ENCODE results near the gene WDR72.
"Not testable (repeated sequence)": the region's sequence is repeated elsewhere in the genome, so short reads cannot be mapped to it uniquely, and the experiment has no call there.

The WDR72 gene

DNA sequence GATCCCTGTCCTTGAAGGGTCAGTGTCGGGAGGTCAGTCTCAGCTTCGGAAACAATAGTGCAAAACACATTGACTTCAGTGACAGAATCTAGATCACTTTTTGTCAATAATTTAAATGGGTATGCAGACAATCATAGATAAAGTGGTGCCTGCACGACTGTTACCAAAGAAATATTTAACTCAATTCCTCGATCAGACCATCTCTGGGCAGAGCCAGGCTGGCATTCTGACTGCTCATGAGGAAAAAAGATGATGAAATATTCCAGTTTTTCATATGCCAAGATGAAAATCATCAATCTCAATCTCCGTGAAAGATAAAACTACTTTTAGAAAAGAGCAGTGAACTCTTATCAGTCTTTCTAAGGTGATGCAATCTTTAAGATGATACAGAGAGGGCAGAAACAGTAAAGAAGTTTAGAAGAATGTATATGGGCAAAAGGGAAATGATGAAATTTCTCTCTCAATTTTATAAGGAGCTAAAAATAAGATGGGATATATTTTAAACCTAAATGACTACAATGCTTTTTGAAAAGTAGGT is 169.9 kb downstream of the WDR72 start:
- no peak for DNase-seq (ENCODE audit: low read depth)

DNA sequence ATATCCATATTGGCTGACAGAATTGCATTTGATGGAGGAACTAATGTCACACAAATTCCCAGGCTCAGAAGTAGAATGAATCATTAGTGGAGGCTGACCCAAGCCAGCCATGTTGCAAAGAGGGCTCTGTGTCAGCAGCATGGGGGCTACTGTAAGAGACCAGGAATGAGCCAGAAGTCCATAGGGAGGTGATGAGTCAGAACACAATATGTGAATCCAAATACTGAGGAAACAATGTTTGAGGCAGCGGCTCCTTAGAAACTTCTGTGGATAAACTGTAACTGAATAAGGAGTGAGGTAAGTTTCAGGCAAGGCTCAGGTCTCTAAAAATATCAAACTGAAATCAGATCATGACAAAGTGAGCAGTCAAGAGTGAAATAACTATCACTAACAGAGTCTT is 170.7 kb downstream of the WDR72 start:
- DNase-seq (ENCODE audit: low read depth): peak; percentile 19

DNA sequence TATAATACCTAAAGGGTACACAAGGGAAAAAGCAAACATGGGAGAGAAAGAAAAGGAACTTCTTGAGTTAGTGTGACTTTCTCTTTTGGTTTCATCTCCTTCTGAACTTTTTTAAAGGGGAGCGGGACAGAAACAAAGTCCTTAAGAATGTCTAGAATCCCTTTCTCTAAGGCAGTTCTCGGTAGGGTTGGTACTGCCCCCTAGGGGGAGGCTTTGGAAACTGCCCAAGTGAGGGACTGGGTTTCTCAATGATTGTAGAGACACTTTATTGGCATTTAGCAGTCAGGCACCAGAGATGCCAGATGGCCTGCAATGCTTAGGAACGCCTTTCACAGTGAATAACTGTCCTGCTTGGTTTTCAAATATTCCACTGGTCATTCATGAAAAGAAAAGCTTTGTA is 172.7 kb downstream of the WDR72 start:
- DNase-seq (ENCODE audit: low read depth): no peak

DNA sequence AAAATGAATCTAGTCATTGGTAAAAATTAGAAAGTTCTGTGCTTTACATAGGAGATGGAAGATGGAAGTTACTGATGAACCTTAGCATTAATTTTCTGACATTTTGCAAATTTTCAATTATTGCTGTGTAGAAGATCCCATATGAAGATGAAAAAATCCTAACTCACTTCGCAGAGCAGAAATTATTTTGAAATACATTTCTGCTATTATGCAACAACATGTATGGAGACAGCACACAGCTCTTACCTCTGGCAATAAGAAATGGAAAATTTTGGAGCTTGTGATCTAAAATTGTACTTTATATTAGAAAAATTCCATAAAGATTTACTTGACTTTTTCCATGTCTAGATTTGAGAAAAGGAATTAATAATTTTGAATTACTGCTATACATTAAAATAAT is 177.9 kb downstream of the WDR72 start:
- no peak for DNase-seq (ENCODE audit: low read depth)

DNA sequence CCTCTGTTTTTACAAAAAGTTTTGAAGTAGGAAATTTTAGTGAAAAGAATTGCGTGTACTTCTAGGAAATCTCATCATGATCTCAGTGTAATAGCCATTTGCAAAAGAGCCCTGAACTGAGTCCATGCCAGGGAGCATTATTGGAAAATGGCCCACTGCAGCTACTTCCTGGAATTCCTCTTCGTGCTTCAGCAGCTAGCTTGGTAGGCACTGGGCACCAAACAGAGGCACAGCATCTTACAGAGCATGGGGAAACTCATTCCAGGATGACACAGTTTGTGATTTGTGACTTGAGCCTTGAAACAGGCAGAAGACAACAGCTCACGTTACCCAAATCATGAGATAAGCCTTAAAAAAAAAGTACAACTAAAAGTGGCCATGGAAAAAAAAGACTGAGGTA is 179.1 kb downstream of the WDR72 start:
- DNase-seq (ENCODE audit: low read depth): no peak

DNA sequence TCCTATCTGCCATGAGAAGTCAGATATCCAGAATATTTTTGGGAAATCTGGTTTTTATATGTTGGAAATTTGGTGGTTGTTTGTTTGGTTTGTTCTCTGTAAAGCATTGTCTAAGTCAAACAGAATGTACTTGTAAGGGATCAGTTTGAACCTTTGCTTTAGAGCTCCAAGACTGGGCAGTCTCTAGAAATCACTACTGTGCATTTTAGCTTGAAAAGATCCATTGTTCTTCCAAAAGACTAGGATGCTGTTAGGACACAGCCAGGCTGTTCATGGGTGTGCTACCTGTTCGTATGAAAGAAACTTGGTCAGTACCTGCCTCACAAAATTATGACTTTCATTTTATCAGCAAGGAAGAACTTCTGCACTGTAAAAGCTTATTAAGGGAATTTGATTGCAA is 182.6 kb downstream of the WDR72 start:
- DNase-seq (ENCODE audit: low read depth): no peak

DNA sequence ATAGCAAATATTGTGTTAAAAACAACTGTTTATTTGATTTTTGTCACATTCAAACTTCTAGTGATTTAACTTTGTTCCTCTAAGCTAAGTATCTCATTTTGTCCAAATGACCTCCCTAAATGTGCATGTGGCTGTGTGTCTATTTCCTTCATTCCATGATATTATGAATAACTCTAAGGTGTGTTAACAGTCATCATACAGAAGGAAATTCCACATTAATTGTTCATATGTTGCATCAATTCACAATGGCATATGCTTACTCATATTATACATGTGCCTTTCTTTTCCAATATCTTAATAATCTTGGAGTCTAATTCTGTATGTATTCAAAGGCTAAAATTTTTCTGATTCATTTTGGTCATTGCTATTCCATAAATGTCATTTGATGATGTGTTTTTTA is 186.4 kb downstream of the WDR72 start:
- no peak for DNase-seq (ENCODE audit: low read depth)

DNA sequence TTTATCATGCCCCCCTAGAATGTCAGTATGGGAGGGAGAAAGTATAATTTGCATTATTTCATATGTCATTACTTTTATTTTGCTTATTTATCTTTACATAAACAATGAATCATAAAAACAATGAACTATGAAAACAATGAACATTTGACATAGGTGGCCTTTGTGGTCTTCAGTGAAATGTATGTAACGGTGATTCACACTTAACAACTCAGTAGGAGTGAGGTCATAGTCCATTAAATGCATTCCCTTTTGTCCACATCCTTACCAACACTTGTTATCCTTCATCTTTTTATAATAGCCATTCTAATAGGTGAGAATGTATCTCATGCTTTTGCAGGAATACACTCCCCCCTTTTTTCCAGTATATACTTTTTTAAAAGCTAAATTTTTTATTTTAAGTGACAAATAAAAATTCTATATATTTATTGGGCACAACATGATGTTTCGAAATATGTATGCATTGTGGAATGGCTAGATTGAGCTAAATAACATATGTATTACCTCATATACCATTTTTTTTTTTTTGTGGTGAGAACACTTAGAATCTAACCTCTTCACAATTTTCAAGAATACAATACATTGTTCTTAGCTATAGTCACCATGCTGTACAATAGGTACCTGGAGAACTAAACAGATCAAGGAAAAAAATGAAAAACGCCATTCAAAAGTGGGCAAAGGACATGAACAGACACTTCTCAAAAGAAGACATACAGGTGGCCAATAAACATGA is 189.5 kb downstream of the WDR72 start:
- no peak for DNase-seq (ENCODE audit: low read depth)

DNA sequence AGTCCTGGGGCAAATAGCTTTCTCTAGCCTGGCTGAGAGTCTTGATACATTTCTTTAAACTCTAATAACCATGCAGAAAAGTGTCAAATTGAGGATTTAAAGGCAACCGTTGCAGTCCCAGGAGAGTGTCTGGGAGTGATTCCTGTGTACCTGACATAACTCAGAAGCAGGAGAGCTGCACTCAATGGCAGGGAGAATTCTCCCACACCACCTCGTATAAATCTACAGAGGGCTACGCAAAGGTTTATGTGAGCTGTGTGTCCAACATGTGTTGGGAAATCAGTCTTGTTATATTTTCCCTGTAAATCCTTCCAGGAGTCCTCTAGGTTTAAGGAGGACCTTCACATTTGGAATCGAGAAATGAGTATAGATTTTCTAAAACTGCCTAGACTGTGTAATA is 192.6 kb downstream of the WDR72 start:
- no peak for DNase-seq (ENCODE audit: low read depth)

DNA sequence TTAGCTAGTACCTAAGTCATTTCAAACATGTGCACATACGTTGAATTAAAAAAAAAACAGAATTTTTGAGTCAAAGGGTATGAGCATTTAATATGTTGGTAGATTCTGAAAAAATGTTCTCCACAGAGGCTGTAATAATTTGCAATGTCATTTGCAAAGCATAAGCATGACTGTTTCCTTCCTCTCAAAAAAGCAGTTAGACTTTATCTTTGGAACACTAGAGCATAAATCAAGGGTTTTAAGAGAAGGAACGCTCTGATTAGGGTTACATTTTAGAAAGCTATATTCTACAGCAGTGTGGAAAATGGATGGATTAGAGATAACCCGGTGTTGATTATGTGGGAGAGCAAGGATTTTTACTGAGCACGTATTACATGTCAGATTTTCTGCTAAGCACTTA is 193.7 kb downstream of the WDR72 start:
- no peak for DNase-seq (ENCODE audit: low read depth)

DNA sequence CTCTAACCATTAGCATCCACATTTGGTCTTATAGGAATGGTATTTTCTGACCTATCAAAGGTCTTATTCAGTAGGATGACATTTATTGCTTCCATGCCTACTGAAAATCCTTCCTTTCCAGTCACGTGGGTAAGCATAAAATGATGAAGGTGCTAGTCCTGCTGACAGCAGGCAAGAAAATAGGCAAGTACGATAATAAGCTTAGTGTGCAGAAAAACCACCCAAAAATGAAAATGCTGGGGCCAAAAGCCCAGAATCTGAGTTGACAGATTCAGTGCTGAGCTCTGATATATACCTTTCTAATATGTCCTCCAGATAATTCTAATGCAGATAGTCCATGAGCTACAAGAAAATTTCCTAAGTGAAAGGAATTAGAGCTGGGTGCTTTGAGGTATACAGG is 194.8 kb downstream of the WDR72 start:
- DNase-seq (ENCODE audit: low read depth): no peak

DNA sequence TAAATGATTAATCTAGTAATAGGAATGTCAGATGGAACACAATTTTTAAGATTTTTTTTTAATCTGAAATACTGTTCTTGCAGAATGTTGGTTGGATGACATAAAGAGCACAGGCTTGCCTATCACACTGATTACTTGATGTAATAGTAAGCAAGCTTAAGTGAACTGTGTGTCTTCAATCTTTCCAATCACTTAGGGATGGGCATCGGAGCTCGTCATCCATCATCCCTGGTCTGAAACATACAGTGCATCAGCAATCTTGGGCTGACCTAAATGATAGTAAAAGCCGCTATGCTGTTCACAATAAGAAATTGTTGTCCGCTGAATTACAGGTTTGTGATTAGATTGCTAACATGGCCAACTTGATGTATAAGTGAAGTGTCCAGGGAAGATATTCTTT is 195.8 kb downstream of the WDR72 start:
- no peak for DNase-seq (ENCODE audit: low read depth)

DNA sequence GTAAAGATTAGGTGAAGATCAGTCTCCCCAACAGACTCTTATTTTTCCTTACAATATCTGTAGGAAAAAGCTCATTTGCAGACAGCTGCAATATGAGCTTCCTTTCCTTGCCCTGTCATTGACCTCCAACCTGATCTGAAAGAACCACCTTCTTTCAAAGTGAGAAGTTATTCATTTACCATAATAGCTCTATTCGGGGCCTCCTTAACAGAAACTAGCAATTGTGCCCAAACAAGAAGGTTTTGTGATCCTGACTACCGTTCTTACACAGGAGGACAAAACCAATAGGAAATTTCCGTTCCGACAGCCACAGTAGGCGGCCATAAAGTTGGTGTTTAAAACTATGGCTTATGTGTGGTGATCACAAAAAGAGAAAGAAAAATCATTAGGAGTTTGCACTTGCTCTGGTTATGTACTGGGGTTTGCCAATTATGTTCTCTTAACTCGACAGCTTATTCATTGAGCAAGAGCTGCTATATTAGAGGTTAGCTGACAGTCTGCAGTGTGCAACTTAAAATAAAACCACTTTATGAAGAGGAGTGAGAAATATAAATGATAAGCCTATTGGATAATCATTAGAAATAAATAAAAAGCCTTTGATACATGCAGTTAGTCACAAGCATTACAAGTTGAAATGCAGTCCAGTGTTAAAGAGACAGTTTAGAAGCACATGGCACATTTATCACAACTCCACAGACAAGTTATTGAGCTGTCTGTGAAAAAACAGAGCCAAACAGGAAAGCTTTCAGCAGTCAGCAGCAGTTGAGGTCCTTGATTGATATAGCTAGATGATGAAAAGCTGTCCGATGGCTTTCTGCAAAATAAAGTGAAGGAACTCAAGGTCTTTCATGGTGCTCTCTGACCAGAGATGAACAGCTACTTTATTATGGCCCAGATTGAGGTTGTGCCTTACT is 199.8 kb downstream of the WDR72 start:
- no peak for DNase-seq (ENCODE audit: low read depth)

DNA sequence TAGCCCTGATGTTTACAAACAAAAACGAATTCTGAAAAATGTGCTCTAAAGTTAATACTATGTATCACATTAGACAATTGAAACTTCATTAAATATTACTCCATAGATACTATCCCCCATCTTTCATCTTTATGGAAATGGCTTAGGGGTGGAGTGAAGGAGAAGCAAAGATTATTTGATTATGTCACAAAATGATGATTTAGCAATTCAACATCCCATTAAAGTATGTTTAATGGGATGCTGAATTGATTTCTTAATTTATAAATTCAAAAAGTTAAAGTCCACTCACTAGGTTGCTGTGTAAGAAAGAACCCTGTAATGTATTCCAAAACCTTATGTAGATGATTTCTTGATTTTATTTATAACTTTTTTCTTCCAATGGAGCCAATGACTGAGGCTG is 201.1 kb downstream of the WDR72 start:
- DNase-seq (ENCODE audit: low read depth): no peak

DNA sequence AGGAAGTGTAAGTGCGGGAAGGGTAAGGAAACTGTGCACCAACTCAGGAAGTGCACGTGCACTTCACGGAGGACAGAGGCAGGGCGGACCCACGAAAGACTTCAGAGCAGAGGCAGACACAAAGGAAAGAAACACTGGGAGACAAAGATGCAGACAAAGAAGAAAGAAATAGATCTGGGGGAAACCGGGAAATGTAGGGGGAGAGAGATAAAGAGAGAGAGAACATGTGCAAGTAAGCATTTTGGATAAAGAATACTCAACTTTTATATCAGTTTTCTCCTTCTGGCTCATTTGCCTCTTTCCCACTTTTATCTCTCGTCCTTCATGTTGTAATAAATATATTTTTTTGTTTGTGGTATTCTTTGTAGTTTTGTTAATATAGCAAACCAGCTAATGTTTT is 204.2 kb downstream of the WDR72 start:
- DNase-seq (ENCODE audit: low read depth): no peak

DNA sequence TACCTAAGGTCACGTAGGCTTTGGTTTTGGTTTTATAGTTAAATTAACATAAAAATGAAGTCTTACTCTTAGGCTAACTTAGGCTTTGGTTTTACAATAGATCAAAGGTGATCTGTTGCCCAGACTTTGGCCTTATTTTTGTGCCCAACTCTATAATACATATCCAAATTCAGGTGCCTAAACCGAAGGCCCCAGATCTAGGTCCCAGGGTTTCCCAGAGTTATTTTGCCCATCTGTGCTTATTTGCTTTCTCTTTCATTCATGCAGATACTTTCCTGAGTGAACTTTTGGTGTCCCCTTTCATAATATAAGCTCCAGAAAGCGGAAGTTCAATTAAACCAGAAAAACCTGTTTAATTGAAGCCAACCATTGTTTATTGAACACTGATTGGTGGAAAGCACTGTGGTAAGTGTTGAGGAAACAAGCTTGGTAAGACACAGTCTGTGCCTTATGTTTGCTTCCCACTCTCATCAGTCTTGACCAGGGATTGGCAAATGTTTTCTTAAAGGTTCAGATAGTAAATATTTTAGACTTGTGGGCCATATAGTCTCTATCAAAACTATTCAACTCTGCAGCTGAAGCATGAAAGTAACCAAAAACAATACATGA is 209.7 kb downstream of the WDR72 start:
- DNase-seq (ENCODE audit: low read depth): no peak

DNA sequence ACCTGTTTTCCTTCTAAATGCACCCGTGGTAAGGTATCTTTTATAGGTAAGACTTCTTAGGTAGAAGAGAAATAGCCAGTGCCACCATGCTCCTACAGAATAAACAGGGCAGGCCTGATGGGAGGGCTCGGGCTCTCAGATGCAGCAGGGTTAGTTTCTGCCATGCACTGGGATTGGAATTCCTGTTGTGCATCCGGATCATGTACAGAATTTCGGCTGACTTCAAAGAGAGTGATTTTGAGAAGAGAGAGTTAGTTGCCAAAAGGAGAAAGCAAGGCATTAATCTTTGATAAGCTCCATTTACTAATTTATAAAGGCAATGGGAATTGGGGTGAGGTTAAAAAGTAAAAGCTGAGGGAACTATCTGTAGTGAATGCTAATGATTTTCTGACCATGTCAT is 211.2 kb downstream of the WDR72 start:
- DNase-seq (ENCODE audit: low read depth): no peak

DNA sequence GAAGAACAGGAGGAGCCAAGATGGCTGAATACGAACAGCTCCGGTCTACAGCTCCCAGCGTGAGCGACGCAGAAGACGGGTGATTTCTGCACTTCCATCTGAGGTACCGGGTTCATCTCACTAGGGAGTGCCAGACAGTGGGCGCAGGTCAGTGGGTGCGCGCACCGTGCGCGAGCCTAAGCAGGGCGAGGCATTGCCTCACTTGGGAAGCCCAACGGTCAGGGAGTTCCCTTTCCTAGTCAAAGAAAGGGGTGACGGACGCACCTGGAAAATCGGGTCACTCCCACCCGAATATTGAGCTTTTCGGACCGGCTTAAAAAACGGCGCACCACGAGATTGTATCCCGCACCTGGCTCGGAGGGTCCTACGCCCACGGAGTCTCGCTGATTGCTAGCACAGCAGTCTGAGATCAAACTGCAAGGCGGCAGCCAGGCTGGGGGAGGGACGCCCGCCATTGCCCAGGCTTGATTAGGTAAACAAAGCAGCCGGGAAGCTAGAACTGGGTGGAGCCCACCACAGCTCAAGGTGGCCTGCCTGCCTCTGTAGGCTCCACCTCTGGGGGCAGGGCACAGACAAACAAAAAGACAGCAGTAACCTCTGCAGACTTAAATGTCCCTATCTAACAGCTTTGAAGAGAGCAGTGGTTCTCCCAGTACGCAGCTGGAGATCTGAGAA is 218.7 kb downstream of the WDR72 start:
- DNase-seq (ENCODE audit: low read depth): not testable (repeated sequence)

DNA sequence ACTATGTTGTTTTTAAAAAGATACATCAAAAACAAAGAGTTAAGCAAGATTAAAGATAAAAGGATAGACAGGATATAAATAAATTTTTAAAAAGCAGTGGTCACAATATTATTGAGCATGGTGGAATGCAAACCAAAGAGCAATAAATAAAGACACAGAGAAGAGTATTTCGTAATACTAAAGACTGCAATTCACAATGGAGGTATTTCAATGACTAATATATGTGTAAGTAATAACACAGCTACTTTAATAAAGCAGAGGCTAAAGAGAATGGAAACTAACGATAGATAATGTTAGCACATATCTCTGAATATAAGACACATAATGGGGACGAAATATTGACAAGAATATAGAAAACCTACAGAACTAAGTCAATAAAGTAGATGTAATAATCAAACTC is 219.6 kb downstream of the WDR72 start:
- no peak for DNase-seq (ENCODE audit: low read depth)

DNA sequence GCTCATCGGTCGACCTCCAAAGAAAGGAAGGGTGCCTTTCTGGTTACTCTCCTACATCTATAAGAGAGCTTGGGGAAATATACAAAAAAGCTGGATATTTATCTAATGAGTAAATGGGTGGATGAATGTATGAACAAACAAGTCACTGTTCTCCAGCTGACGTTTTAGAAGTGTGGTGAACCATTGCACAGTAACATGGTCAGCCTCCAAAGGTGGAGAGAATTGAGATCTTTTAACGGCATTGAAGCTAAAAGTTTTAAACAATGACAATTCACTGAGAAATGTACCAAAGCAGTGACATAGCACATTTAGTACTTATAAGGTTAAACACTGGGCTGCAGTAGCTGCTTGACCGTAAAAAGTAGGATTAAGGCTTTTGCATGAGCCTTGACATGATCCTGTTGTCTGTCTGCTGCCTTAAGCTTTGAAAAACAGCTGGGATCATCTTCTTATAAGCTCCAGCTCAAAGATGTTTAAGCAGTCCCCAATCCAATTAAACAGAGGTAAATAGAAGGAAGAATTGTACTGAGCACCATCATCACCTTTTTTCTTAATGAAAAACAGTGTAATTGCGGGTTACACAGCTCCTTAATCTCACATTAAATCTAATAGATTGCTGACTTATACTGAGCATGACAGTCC is 222.9 kb downstream of the WDR72 start:
- DNase-seq (ENCODE audit: low read depth): no peak

DNA sequence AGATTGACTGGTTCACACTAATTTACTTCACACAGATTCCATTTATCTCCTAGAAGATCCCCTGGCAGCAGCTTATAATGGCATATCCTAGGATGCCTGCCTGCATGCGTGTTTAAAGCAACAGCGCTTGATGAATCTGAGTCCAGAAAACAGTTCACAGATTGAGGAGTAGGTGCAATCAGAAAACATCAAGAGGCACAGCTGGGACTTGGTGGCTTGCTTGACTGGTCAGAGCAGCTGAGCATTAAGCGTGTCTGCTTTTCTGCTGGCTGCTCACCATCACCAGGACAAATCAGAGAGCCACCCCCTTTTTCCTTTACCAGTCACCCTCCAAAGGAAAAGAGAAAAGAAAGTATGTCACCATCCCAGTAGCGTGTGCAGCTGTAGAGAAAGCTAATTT is 223.6 kb downstream of the WDR72 start:
- DNase-seq (ENCODE audit: low read depth): no peak
